Hepatocyte (in vitro differentiated cells): ENCODE data around the gene TMEM98.

Experiments used
- EZH2 ChIP-seq: fragments of 200-600 bp; sonication (generic); IDR thresholded peaks from 2 replicates; pipeline ENCODE4 v1.6.1; 2016; ENCODE audit warnings: antibody characterized with exemption, mild to moderate bottlenecking, borderline replicate concordance
- EZH2phosphoT487 ChIP-seq: fragments of 200-600 bp; sonication (generic); IDR thresholded peaks from one replicate; pipeline ENCODE4 v1.6.1; 2018; ENCODE audit warnings: antibody characterized with exemption, mild to moderate bottlenecking, low read depth, moderate library complexity; ENCODE audit not compliant: unreplicated experiment, severe bottlenecking
- TF ChIP-seq, protein P1 (sequence below): fragments of 200-600 bp; sonication (generic); IDR thresholded peaks from 2 replicates; pipeline ENCODE4 v1.5.1; 2016; ENCODE audit warnings: antibody characterized with exemption, mild to moderate bottlenecking; ENCODE audit not compliant: poor library complexity

- TF ChIP-seq, protein P1, sequence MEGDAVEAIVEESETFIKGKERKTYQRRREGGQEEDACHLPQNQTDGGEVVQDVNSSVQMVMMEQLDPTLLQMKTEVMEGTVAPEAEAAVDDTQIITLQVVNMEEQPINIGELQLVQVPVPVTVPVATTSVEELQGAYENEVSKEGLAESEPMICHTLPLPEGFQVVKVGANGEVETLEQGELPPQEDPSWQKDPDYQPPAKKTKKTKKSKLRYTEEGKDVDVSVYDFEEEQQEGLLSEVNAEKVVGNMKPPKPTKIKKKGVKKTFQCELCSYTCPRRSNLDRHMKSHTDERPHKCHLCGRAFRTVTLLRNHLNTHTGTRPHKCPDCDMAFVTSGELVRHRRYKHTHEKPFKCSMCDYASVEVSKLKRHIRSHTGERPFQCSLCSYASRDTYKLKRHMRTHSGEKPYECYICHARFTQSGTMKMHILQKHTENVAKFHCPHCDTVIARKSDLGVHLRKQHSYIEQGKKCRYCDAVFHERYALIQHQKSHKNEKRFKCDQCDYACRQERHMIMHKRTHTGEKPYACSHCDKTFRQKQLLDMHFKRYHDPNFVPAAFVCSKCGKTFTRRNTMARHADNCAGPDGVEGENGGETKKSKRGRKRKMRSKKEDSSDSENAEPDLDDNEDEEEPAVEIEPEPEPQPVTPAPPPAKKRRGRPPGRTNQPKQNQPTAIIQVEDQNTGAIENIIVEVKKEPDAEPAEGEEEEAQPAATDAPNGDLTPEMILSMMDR: no peak
- TF ChIP-seq EZH2 (no peak), EZH2phosphoT487 (no peak)
Observed at GRCh38 chr17:32993977-32994376, 66.0 kb downstream of the TMEM98 start.
